Glutamatergic neuron (in vitro differentiated cells): ENCODE measurements around the gene PCDHGA10. TPM values are rescaled to one million over a fixed set of nuclear protein-coding genes. Genes with fewer than 3 reads are reported as not detected.

Experiments used
- DNase-seq: peaks from one replicate; pipeline ENCODE4 v3.0.0; 2022
- H3K27ac Mint-ChIP-seq: one replicate; pipeline ENCODE4 v1.8.0; 2020; ENCODE audit warnings: mild to moderate bottlenecking, mixed read lengths, inconsistent platforms; ENCODE audit not compliant: unreplicated experiment
- H3K27me3 Mint-ChIP-seq: one replicate; pipeline ENCODE4 v1.8.0; 2020; ENCODE audit warnings: mild to moderate bottlenecking, moderate library complexity, mixed read lengths, inconsistent platforms; ENCODE audit not compliant: unreplicated experiment
- H3K36me3 Mint-ChIP-seq: one replicate; pipeline ENCODE4 v1.8.0; 2020; ENCODE audit warnings: mild to moderate bottlenecking, mixed read lengths, inconsistent platforms; ENCODE audit not compliant: unreplicated experiment
- H3K4me1 Mint-ChIP-seq: one replicate; pipeline ENCODE4 v1.8.0; 2020; ENCODE audit warnings: mild to moderate bottlenecking, low read depth, mixed read lengths, inconsistent platforms; ENCODE audit not compliant: unreplicated experiment
- H3K4me3 Mint-ChIP-seq: one replicate; pipeline ENCODE4 v1.8.0; 2020; ENCODE audit warnings: mild to moderate bottlenecking, mixed read lengths, inconsistent platforms; ENCODE audit not compliant: unreplicated experiment
- H3K9me3 Mint-ChIP-seq: one replicate; pipeline ENCODE4 v1.8.0; 2020; ENCODE audit warnings: mild to moderate bottlenecking, moderate library complexity, mixed read lengths, inconsistent platforms; ENCODE audit not compliant: unreplicated experiment
- CTCF ChIP-seq: fragments of 200-600 bp; sonication (generic); IDR thresholded peaks from one replicate; pipeline ENCODE4 v1.5.0; 2021; ENCODE audit not compliant: partially characterized antibody, unreplicated experiment
- total RNA-seq: library from RNA; stranded (reverse); fragmentation: NEBNext Ultra II Directional; extraction: Animal tissue kit (Norgen Biotek cat#: 25700); gene quantifications from one replicate; pipeline ENCODE4 v1.2.1, GENCODE V29; 2021; ENCODE audit not compliant: unreplicated experiment

PCDHGA10 gene
- total RNA-seq, 1 donor from 2014 or later, result 16.6 TPM

GRCh38 chr5:141465351-141465750 is 52.6 kb downstream of the PCDHGA10 start:
- no peak for DNase-seq
- H3K9me3 Mint-ChIP-seq, result no peaks in the 10 kb centered on the region
- no peaks in the 10 kb centered on the region for H3K4me1 Mint-ChIP-seq
- TF ChIP-seq CTCF, result no peak
- H3K36me3 Mint-ChIP-seq, result no peaks in the 10 kb centered on the region
- H3K4me3 Mint-ChIP-seq, result no peak overlapping the region
- no peaks in the 10 kb centered on the region for H3K27me3 Mint-ChIP-seq
- H3K27ac Mint-ChIP-seq, result no peak overlapping the region

Other genes starting within 250 kb of the PCDHGA10 start
- 3.4 TPM for gene PCDHB7, start 240.3 kb upstream of the PCDHGA10 start, total RNA-seq
- 19.8 TPM for gene PCDHB8, start 235.2 kb upstream of the PCDHGA10 start, total RNA-seq
- gene PCDHB16, start 230.6 kb upstream of the PCDHGA10 start, total RNA-seq, result 20.1 TPM
- 12.2 TPM for gene PCDHB9, start 225.8 kb upstream of the PCDHGA10 start, total RNA-seq
- 17.7 TPM for gene PCDHB10, start 220.6 kb upstream of the PCDHGA10 start, total RNA-seq
- gene PCDHB11, start 213.4 kb upstream of the PCDHGA10 start, total RNA-seq, result 10.6 TPM
- 14.4 TPM for gene PCDHB12, start 204.3 kb upstream of the PCDHGA10 start, total RNA-seq
- gene PCDHB13, start 199.1 kb upstream of the PCDHGA10 start, total RNA-seq, result 12.7 TPM
- 16.5 TPM for gene PCDHB14, start 189.6 kb upstream of the PCDHGA10 start, total RNA-seq
- gene PCDHB15, start 167.6 kb upstream of the PCDHGA10 start, total RNA-seq, result 29.5 TPM
- 1.9 TPM for gene SLC25A2, start 108.9 kb upstream of the PCDHGA10 start, total RNA-seq
- 89.4 TPM for gene TAF7, start 92.2 kb upstream of the PCDHGA10 start, total RNA-seq
- 4.6 TPM for gene PCDHGA1, start 82.5 kb upstream of the PCDHGA10 start, total RNA-seq
- gene PCDHGA2, start 74.2 kb upstream of the PCDHGA10 start, total RNA-seq, result 3.0 TPM
- 10.4 TPM for gene PCDHGA3, start 69.2 kb upstream of the PCDHGA10 start, total RNA-seq
- gene PCDHGB1, start 62.9 kb upstream of the PCDHGA10 start, total RNA-seq, result 9.6 TPM
- gene PCDHGA4, start 58.0 kb upstream of the PCDHGA10 start, total RNA-seq, result 8.2 TPM
- 8.9 TPM for gene PCDHGB2, start 53.0 kb upstream of the PCDHGA10 start, total RNA-seq
- 4.6 TPM for gene PCDHGA5, start 48.8 kb upstream of the PCDHGA10 start, total RNA-seq
- gene PCDHGB3, start 42.7 kb upstream of the PCDHGA10 start, total RNA-seq, result 6.2 TPM
- 6.3 TPM for gene PCDHGA6, start 39.1 kb upstream of the PCDHGA10 start, total RNA-seq
- 4.2 TPM for gene PCDHGA7, start 30.2 kb upstream of the PCDHGA10 start, total RNA-seq
- 40.8 TPM for gene PCDHGB4, start 25.3 kb upstream of the PCDHGA10 start, total RNA-seq
- gene PCDHGA8, start 20.4 kb upstream of the PCDHGA10 start, total RNA-seq, result 7.2 TPM
- gene PCDHGB5, start 15.0 kb upstream of the PCDHGA10 start, total RNA-seq, result 9.3 TPM
- 5.5 TPM for gene PCDHGA9, start 10.2 kb upstream of the PCDHGA10 start, total RNA-seq
- 59.8 TPM for gene PCDHGB6, start 5.0 kb upstream of the PCDHGA10 start, total RNA-seq
- 38.6 TPM for gene PCDHGB7, start 4.7 kb downstream of the PCDHGA10 start, total RNA-seq
- 12.5 TPM for gene PCDHGA11, start 8.1 kb downstream of the PCDHGA10 start, total RNA-seq
- 6.1 TPM for gene PCDHGA12, start 17.5 kb downstream of the PCDHGA10 start, total RNA-seq
- 40.1 TPM for gene PCDHGC3, start 63.0 kb downstream of the PCDHGA10 start, total RNA-seq
- 6.7 TPM for gene PCDHGC4, start 72.0 kb downstream of the PCDHGA10 start, total RNA-seq
- 4.0 TPM for gene PCDHGC5, start 76.1 kb downstream of the PCDHGA10 start, total RNA-seq
- 51.6 TPM for gene DIAPH1, start 206.0 kb downstream of the PCDHGA10 start, total RNA-seq
- gene HDAC3, start 223.9 kb downstream of the PCDHGA10 start, total RNA-seq, result 81.8 TPM
- 12.6 TPM for gene RELL2, start 224.0 kb downstream of the PCDHGA10 start, total RNA-seq
- gene FCHSD1, start 238.4 kb downstream of the PCDHGA10 start, total RNA-seq, result 25.8 TPM